HG03565 (cell line): Measurements from ENCODE around the gene CIC.

Source experiments
- ATAC-seq: cut with Tn5 transposase; IDR thresholded peaks from one replicate; pipeline ENCODE4 v1.9.1; 2021; ENCODE audit warnings: mild to moderate bottlenecking, moderate library complexity; ENCODE audit not compliant: unreplicated experiment

The CIC gene

GRCh38 chr19:42306646-42307045, 37.6 kb downstream of the CIC start:
- ATAC-seq = no peak

- no peak for ATAC-seq
Measured at GRCh38 chr19:42309686-42310085, 40.6 kb downstream of the CIC start.

- no peak for ATAC-seq
Measured at GRCh38 chr19:42311657-42312056, 42.6 kb downstream of the CIC start.

- no peak for ATAC-seq
Measured at GRCh38 chr19:42312370-42312769, 43.3 kb downstream of the CIC start.

GRCh38 chr19:42313096-42313839, 44.2 kb downstream of the CIC start, which contains the start of gene TMEM145:
Gene TMEM145 (plus strand): TSS chr19:42313309. CDS start chr19:42313377, 68 bp downstream.
- no peak for ATAC-seq

GRCh38 chr19:42313840-42314755, 45.0 kb downstream of the CIC start:
- ATAC-seq = no peak

- ATAC-seq = no peak
Measured at GRCh38 chr19:42315024-42315423, 46.0 kb downstream of the CIC start.

GRCh38 chr19:42316223-42317211, 47.5 kb downstream of the CIC start:
- ATAC-seq = no peak

- ATAC-seq = no peak
Measured at GRCh38 chr19:42317535-42317934, 48.5 kb downstream of the CIC start.

- no peak for ATAC-seq
Measured at GRCh38 chr19:42322305-42322704, 53.3 kb downstream of the CIC start.

GRCh38 chr19:42323473-42323851, 54.4 kb downstream of the CIC start:
- ATAC-seq = no peak

GRCh38 chr19:42323852-42324654, 55.0 kb downstream of the CIC start:
- no peak for ATAC-seq

- no peak for ATAC-seq
Measured at GRCh38 chr19:42324655-42325307, 55.7 kb downstream of the CIC start.

- ATAC-seq = peak; percentile 91
Measured at GRCh38 chr19:42325308-42325895, 56.4 kb downstream of the CIC start, which contains the start of gene MEGF8. Gene MEGF8 (plus strand): TSS chr19:42325635. CDS start chr19:42326244, 609 bp downstream.

- peak; percentile 4 for ATAC-seq
Measured at GRCh38 chr19:42325896-42326771, 57.1 kb downstream of the CIC start.

- ATAC-seq = no peak
Measured at GRCh38 chr19:42326969-42327368, 57.9 kb downstream of the CIC start.

GRCh38 chr19:42327381-42327780, 58.3 kb downstream of the CIC start:
- ATAC-seq = no peak

- no peak for ATAC-seq
Measured at GRCh38 chr19:42328106-42328505, 59.1 kb downstream of the CIC start.
